Suppressor macrophage treated with lipopolysaccharide for 1 hour (primary cell): ENCODE data around the gene NRP1.

Experiments
- DNase-seq, 3 donors: peaks; one replicate each; pipeline ENCODE4 v3.0.0-alpha.2; 2020 to 2022

NRP1 gene

DNA sequence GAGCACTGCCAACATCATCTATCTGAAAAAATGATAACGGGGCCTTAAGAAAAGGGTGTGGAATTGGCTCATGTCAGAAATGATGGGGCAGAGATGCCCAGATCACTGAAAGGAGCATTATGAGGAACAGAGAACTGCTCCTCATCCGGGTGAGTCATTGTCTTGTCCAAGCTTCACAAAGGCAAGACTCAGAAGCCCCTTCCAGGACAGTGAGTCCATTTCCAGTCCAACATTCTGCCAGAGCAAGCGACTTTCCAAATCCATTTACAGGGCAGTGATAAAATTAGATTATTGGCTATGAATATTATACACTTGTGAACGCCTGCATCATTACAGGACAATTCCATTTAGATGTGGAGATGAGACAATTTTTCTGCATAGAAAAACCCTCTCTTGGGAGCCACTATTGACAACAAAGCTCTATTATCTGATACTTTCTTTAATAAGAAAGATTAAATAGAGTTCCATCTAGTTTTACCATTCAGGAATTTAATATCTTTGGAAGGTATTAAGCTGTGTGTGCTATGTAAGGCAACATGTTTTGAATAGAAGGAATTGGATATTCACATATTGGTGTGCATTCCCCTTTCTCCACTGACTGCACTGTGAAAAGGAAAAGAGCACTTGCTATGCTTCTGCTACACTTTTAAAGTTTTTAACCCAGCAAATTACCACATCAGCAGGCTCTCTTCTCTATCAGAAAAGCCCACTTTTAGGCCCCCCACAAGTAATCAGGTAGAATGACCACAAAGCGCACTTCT, 159.6 kb downstream of the NRP1 start:
- DNase-seq = peak; percentile 24 to 60 (median 58)

DNA sequence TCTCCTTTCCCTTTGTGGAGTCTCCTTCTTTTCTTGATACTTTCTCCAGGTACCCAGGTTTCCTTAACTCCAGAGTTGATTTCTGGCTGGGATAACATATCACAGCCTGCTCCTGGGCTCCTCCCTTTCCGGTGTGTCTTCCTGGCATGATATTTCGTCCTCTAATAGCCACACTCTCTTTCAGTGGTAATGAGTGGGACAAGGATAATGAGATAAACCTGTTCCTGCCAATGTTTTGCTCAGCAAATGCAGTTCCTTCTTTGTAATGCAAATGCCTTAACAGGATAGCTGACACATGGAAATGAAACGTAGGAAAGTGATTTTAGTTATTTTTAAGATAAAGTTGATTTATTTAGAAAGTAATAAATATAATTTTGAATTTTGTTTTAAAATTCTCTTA, 168.6 kb downstream of the NRP1 start:
- DNase-seq = no peak

GRCh38 chr10:33164060-33164709, 170.3 kb downstream of the NRP1 start:
- DNase-seq = no peak

GRCh38 chr10:33162248-33162575, 172.3 kb downstream of the NRP1 start:
- no peak for DNase-seq

DNA sequence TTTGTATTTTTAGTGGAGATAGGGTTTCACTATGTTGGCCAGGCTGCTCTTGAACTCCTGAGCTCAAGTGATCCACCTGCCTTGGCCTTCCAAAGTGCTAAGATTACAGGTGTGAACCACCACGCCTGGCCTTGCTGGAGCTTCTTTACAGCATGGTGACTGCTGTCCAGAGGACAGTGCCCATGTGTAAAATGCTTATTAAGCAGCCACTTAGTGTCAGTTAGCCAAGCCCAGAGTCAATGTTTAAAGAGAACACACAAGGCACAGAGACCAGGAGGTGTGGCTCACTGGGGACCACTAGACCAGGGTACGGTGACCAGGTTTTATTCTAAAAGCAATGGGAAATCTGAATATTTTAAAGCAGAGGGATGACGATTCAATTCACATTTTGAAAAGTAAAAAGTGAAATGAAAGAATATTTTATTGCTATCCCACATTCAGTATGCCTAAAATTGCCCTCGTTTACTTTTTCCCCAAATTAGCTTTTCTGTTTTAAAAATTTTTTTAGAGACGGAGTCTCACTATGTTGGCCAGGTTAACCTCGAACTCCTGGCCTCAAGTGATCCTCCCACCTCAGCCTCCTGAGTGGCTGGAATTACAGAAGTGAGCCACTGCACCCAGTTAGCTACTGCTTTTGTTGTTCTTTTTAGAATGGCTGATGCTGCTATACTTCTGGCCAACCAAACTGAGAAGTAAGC, 172.8 kb downstream of the NRP1 start:
- no peak for DNase-seq

GRCh38 chr10:33160151-33160550, 174.3 kb downstream of the NRP1 start:
- no peak for DNase-seq

- peak; percentile 20 to 54 (median 51) for DNase-seq
These were observed 177.4 kb downstream of the NRP1 start for GRCh38 chr10:33157103-33157502.

DNA sequence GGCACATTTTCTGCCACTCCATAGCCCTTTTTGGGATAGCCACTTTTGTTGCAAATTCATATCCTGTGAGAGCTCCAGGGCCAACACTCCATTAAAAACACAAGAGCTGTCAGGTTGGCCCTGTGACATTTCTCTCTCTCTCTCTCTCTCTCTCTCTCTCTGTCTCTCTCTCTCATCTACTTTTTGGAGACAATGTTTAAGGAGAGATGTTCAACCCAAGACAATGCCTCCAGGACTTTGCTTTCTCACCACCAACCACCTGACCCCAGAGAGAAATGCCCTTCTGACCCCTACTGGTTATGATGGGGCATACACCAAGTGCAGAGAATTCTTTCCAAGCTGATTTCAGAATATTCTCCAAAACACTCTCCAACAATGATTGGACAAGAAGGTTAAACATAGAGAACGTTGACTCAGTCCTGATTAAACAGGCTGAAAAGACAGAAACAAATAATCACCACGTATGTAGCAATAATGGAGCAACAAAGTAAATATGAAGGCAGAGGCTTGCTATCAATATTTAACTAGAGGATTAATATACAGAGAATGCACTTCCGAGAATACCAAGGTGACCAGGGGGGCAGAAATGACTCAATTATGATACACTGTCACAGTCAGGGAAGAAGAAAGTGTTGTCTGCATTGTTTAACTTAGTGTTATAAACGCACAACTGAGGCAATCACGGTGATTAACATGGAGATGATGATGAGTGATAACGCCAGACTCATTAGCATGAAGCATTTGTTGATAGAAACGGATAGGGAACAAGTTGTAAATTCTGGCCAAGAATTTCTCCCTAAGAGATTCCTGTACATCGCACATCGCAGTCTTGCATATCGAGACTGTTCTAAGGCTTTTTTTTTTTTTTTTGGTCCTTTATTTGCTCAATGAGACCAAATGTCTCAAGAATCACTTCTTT, 178.5 kb downstream of the NRP1 start:
- DNase-seq = peak; percentile 44 to 57 (median 45)

DNA sequence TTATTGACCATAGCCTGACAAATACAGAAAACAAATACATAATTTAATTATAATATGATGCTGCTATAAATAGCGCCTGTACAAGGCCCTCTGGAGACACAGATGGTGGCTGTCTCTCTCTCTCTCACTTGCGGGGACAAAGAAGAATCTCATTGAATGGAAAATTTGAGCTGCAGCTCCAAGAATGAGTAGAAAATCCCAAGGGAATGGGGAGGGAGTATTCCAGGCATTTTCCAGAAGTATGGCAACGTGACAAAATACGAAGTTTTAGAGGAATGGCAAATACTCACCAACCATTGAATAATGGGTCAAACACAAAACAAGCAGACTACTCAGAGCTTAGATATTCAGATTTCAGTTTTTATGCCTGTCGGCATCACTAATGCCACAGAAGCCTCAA, 179.9 kb downstream of the NRP1 start:
- no peak for DNase-seq

DNA sequence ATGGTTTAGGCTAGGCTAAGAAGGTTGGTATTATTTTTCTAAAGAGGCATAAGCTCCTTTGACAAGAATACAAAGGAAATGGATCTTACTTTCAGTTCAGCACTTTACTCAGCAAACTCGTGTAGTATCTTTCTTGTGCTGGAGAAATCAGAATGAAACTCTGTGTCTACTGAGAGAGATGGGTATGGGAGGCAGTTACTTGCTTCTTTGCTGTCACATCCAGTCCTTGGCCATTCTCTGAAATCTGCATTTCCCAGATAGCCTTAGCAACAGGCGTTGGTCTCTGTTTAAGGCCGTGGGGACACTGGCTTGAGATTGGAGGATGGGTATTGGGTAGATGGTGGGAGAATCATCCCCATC, 180.5 kb downstream of the NRP1 start:
- DNase-seq = no peak

GRCh38 chr10:33153251-33153967, 181.1 kb downstream of the NRP1 start:
- DNase-seq = no peak

DNA sequence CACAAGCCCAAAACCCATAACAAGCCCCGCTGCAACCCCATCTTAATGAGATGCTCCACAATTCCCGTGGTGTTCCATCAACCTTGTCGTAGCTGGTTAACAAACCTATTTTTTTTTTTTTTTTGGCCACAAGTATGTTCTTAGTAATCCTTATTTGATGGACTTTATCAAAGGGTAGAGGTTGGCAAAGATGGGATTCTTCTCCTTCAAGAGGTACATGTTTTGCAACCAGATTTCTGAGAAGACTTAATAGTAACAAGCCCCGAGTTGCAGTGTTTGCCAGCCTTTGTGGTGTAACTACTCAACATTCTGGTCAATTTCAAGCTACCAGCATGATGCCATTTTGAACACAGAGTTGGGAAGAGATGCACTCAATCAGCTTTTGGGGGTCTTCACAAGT, 181.7 kb downstream of the NRP1 start:
- DNase-seq = no peak

GRCh38 chr10:33152146-33152545, 182.3 kb downstream of the NRP1 start:
- no peak for DNase-seq

DNA sequence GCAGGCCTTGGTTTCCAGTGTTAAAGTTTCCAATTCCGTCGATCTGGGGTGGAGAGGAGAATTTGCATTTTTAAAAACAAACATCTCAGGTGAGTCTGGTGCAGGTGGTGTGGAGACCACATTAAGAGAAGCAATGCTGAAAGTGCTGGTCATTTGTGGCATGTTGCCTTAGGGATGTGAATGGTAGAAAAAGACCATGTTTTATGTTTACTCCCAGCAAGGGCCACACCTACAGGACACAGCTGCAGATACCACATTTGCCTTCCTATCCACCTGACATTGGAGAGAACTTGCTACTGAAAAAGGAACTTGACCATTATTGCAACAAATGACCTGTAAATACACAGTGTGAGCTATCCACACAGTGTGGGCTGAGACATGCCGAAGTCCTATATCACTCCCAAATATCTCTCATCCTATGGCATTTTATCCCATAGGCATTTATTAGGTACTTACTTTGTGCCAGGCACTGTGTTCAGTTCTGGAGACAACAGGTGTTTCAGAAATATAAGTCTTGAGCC, 183.1 kb downstream of the NRP1 start:
- DNase-seq = no peak

GRCh38 chr10:33150889-33151288, 183.6 kb downstream of the NRP1 start:
- no peak for DNase-seq

GRCh38 chr10:33150146-33150545, 184.3 kb downstream of the NRP1 start:
- DNase-seq = no peak

DNA sequence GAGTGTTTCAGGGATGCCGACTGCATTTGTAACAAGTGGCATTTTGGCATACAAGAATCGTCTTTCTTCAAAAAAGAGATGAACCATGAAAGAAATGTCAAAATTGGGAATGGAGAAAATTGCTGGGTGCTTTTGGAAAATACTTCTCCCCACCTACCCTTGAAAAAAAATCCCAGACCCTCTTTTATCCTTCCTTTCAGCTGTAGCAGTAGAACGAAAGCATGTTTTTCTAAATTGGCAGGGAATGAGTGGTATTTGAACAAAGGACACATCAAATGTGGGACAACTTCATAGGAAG, 187.5 kb downstream of the NRP1 start:
- DNase-seq = no peak

GRCh38 chr10:33146189-33147012, 188.1 kb downstream of the NRP1 start:
- no peak for DNase-seq

DNA sequence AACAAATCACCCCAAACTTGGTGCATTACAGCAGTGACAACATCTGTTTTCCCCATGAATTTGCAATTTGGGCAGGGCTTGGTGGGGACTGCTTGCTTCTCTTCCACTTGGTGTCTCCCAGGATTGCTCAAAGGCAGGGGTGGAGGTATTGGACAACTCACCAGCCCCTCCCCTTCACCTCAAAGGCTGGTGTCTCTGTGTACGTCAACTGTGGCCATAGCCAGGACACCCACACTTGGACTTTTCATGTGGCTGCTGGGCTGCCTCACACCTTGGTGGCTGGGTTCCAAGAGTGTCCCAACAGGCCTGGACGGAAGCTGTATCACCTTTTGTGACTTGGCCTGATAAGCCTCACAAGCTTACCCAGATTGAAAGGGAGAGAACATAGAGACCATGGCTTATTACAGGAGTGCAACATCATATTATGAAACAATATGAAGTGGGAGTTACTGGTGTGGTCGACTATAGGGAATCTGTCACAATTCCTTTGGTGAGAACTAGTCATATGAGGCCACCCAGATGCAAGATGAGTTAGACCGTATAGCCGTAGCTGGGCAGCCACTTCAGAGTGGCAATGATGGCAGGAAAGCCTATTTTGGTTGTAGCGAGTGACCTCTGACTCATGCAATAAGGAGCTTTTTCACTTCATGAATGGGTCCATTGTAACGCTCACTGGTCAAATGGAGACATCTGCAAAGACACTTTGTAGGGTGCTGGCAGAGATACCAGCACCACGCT, 188.8 kb downstream of the NRP1 start:
- peak; percentile 26 to 53 (median 33) for DNase-seq

DNA sequence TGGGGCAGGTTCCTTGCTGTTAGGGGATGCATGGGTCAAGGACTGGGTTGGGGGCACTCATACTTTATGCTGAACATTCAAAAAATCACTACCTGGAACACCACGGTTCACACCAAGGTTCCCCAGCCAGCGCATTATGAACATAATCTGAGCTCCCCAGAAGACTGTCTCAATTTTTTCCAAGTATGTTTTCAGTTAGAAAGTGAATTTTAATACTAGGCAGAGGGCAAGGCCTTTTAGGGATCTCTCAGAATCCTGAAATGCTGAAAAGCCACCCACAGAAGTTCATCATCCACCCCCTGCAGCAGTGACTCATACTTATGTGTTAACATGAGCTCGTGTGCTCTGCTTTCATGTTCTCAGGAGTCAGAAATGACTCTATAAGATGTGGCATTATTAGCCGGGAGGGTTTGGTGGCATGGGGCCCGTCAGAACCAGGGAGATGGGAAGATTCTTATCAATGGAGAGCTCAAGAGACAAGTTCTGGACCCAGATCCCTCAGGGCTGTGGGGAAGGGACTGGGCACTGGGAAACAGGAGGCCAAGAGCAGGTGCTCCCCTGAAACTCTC, 191.2 kb downstream of the NRP1 start:
- peak; percentile 71 to 87 (median 77) for DNase-seq
